Measurements from ENCODE around the gene LRBA. TPM values are rescaled to one million over a fixed set of nuclear protein-coding genes. Genes with fewer than 3 reads are reported as not detected.
A peak's percentile ranks its signal among the peaks of the same experiment; 100 is the strongest.

LRBA gene
- total RNA-seq, 2 donors from 2014 or later = 50.1 to 59.9 TPM

DNA sequence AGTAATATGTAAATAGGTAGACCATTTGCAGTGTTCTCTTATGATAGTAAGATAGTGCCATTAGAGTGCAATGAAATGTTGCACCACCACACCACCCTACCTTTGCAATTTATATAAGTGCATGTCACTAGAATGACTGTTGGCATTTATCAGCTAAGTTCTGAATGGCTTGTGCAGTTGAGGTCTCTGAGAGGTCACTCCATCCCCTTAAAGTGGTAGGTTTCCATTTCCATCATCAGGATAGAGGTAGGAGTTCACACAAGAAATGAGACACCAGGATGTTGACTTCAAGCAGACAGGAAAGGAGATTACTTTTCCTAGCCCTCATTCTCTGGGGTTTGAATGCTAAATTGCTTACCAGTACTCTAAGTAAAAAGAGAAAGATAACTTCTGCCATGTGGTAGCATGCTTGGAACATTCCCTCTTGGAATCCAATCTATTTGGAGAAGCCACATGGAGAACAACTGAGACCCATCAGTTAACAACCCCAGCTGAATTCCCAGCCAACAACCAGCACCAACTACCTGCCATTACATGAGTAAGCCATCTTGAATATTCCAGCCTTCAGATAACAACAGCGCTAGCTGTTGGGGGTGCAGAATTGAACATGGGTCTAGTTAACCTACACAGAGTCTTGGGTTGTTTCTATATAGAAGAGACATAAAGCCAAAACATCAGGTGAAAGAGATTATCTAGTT lies 6.7 kb upstream of the LRBA start:
- DNase-seq (no peak), ATAC-seq (no peak)
- TF ChIP-seq, protein P1, sequence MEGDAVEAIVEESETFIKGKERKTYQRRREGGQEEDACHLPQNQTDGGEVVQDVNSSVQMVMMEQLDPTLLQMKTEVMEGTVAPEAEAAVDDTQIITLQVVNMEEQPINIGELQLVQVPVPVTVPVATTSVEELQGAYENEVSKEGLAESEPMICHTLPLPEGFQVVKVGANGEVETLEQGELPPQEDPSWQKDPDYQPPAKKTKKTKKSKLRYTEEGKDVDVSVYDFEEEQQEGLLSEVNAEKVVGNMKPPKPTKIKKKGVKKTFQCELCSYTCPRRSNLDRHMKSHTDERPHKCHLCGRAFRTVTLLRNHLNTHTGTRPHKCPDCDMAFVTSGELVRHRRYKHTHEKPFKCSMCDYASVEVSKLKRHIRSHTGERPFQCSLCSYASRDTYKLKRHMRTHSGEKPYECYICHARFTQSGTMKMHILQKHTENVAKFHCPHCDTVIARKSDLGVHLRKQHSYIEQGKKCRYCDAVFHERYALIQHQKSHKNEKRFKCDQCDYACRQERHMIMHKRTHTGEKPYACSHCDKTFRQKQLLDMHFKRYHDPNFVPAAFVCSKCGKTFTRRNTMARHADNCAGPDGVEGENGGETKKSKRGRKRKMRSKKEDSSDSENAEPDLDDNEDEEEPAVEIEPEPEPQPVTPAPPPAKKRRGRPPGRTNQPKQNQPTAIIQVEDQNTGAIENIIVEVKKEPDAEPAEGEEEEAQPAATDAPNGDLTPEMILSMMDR (IDR thresholded peaks at IDR 0.05) = no peak
- no peak for TF ChIP-seq POLR2A (IDR thresholded peaks at IDR 0.05)
- Histone ChIP-seq H3K36me3 (replicated peaks in 1 of 2; ENCODE audit: insufficient read depth in 1 of 2, low read depth in 2 of 2) (no peaks in the 10 kb centered on the region), H3K27ac (no peak overlapping the region), H3K4me1 (peaks cover 5% of the 10 kb centered on the region), H3K4me3 (no peak overlapping the region), H3K9me3 (no peaks in the 10 kb centered on the region), H3K27me3 (no peaks in the 10 kb centered on the region)
- WGBS, 2 donors = 85 to 96% methylated on average over 1 of the region's 1 CpG
- intact Hi-C loops (cut with DNase I) = no loop called here

- Histone ChIP-seq H3K27ac (peak overlapping the region; percentile 96 to 99 (median 98)), H3K27me3 (no peaks in the 10 kb centered on the region), H3K9me3 (no peaks in the 10 kb centered on the region), H3K4me3 (peak overlapping the region; percentile 70 to 84), H3K4me1 (peaks cover 27% of the 10 kb centered on the region), H3K36me3 (replicated peaks in 1 of 2; ENCODE audit: insufficient read depth in 1 of 2, low read depth in 2 of 2) (no peaks in the 10 kb centered on the region)
- intact Hi-C loops (cut with DNase I) = no loop called here
- WGBS, 2 donors = 1% methylated on average over 87 of the region's 87 CpGs; no CpG with 5 or more reads in 1 of the 2 donors
- DNase-seq = peak; percentile 89 to 91 (median 90)
- TF ChIP-seq, protein P1 (IDR thresholded peaks at IDR 0.05) = no peak
- peak; percentile 94 to 98 (median 97) for TF ChIP-seq POLR2A (IDR thresholded peaks at IDR 0.05)
- ATAC-seq = peak; percentile 86
Observed at GRCh38 chr4:151015459-151016347, 619 bp upstream of the LRBA start.

DNA sequence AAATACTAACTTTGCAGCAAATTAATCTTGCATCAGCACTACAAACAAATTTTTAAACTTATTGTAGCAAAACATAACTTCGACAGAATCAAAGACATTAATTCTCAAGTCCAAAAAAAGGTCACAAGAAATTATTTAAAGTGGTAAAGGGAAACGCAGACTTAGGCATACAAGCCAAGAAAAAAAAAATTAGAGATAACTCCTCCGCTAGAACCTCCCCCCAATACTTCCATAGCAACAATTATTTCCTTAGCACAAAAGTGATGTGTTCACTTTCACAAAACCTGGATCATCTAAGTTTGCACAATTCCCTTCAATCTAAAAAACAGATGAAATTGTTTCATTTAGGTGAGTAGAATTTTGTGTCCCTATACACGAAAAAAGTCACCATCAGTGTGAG lies 1.1 kb downstream of the LRBA start:
- H3K9me3 ChIP-seq = no peaks in the 10 kb centered on the region
- TF ChIP-seq POLR2A (IDR thresholded peaks at IDR 0.05) = no peak
- TF ChIP-seq, protein P1 (IDR thresholded peaks at IDR 0.05) = no peak
- no peaks in the 10 kb centered on the region for H3K36me3 ChIP-seq (replicated peaks in 1 of 2; ENCODE audit: insufficient read depth in 1 of 2, low read depth in 2 of 2)
- DNase-seq (no peak), ATAC-seq (no peak)
- peak overlapping the region in 1 of 2 donors; percentile 70 for H3K4me3 ChIP-seq
- no peaks in the 10 kb centered on the region for H3K27me3 ChIP-seq
- peak overlapping the region; percentile 96 to 99 (median 98) for H3K27ac ChIP-seq
- intact Hi-C loops (cut with DNase I) = no loop called here
- WGBS, 2 donors = 2% methylated on average over 4 of the region's 4 CpGs
- H3K4me1 ChIP-seq = peaks cover 27% of the 10 kb centered on the region

- TF ChIP-seq, protein P1 (IDR thresholded peaks at IDR 0.05) = no peak
- no peak for DNase-seq
- H3K9me3 ChIP-seq = no peaks in the 10 kb centered on the region
- intact Hi-C loops (cut with DNase I) = no loop called here
- no peak for ATAC-seq
- no peaks in the 10 kb centered on the region for H3K27me3 ChIP-seq
- no peak overlapping the region for H3K27ac ChIP-seq
- no peaks in the 10 kb centered on the region for H3K36me3 ChIP-seq (replicated peaks in 1 of 2; ENCODE audit: insufficient read depth in 1 of 2, low read depth in 2 of 2)
- H3K4me1 ChIP-seq = peaks cover 27% of the 10 kb centered on the region
- WGBS, 2 donors = 0 to 15% methylated on average over 1 of the region's 1 CpG
- no peak overlapping the region for H3K4me3 ChIP-seq
Observed at GRCh38 chr4:151013491-151013890, 1.6 kb downstream of the LRBA start.

All from body of pancreas (tissue), 4 donors.